Liver (tissue), 9 donors: Measurements from ENCODE around the gene CARD11. TPM values are rescaled to one million over a fixed set of nuclear protein-coding genes. Genes with fewer than 3 reads are reported as not detected.
"Not testable (repeated sequence)": the region's sequence is repeated elsewhere in the genome, so short reads cannot be mapped to it uniquely, and the experiment has no call there.

Experiments used
- DNase-seq: peaks from one replicate; pipeline ENCODE4 v3.0.0-alpha.2; 2017; ENCODE audit warnings: low spot score
- H3K27ac ChIP-seq, 2 donors: one replicate each; pipeline ENCODE4 v1.7.0; 2013; ENCODE audit warnings: inconsistent platforms in 2 of 2, low read length in 2 of 2, control low read depth in 1 of 2, low read depth in 1 of 2, mild to moderate bottlenecking in 1 of 2
- H3K27me3 ChIP-seq, 4 donors: one replicate each; pipeline versions ENCODE4 v1.6.1 to v1.7.0; 2013; ENCODE audit warnings: low read length in 3 of 4, inconsistent platforms in 1 of 4, mild to moderate bottlenecking in 1 of 4, moderate library complexity in 1 of 4; ENCODE audit not compliant: control insufficient read depth in 4 of 4, insufficient read depth in 4 of 4
- H3K36me3 ChIP-seq, 4 donors: one replicate each; pipeline versions ENCODE4 v1.6.1 to v1.7.0; 2013; ENCODE audit warnings: low read length in 3 of 4, mild to moderate bottlenecking in 3 of 4, low read depth in 1 of 4, moderate library complexity in 1 of 4; ENCODE audit not compliant: control insufficient read depth in 4 of 4, insufficient read depth in 3 of 4
- H3K4me1 ChIP-seq, 4 donors: one replicate each; pipeline versions ENCODE4 v1.6.1 to v1.7.0; 2013; ENCODE audit warnings: low read length in 3 of 4, mild to moderate bottlenecking in 3 of 4, moderate library complexity in 1 of 4; ENCODE audit not compliant: control insufficient read depth in 4 of 4, insufficient read depth in 4 of 4
- H3K4me3 ChIP-seq, 3 donors: one replicate each; pipeline versions ENCODE4 v1.6.1 to v1.7.0; 2013; ENCODE audit warnings: low read length in 3 of 3, control low read depth in 1 of 3, low read depth in 1 of 3, mild to moderate bottlenecking in 1 of 3
- H3K9ac ChIP-seq, 2 donors: one replicate each; pipeline ENCODE4 v1.7.0; 2013; ENCODE audit warnings: low read length in 2 of 2, mild to moderate bottlenecking in 2 of 2, moderate library complexity in 2 of 2, control low read depth in 1 of 2, low read depth in 1 of 2
- H3K9me3 ChIP-seq, 4 donors: one replicate each; pipeline versions ENCODE4 v1.6.1 to v1.7.0; 2013; ENCODE audit warnings: low read length in 3 of 4; ENCODE audit not compliant: control insufficient read depth in 4 of 4
- CTCF ChIP-seq: fragments of 150-350 bp; IDR thresholded peaks from 2 replicates; pipeline ENCODE4 v1.5.1; 2017; ENCODE audit warnings: improper control_type of control experiment, low read depth, low read length; ENCODE audit not compliant: missing input control
- EGR1 ChIP-seq, 2 donors: IDR thresholded peaks; 2 replicates each; pipeline ENCODE4 v1.6.1; 2016 to 2018; ENCODE audit warnings: antibody characterized with exemption in 2 of 2, low read depth in 2 of 2
- FOXA1 ChIP-seq: IDR thresholded peaks from 2 replicates; pipeline ENCODE4 v1.6.1; 2016; ENCODE audit warnings: antibody characterized with exemption
- FOXA2 ChIP-seq: IDR thresholded peaks from 2 replicates; pipeline ENCODE4 v1.6.1; 2016; ENCODE audit warnings: antibody characterized with exemption
- GABPA ChIP-seq, 2 donors: IDR thresholded peaks in 1 of 2; conservative IDR thresholded peaks in 1 of 2; 2 replicates each; pipeline ENCODE4 v1.6.1; 2016; ENCODE audit warnings: antibody characterized with exemption in 2 of 2, mild to moderate bottlenecking in 1 of 2, moderate library complexity in 1 of 2
- HNF4A ChIP-seq, 2 donors: conservative IDR thresholded peaks; 2 replicates each; pipeline ENCODE4 v1.6.1; 2016; ENCODE audit warnings: antibody characterized with exemption in 2 of 2, mild to moderate bottlenecking in 2 of 2
- HNF4G ChIP-seq: IDR thresholded peaks from 2 replicates; pipeline ENCODE4 v1.6.1; 2016; ENCODE audit warnings: antibody characterized with exemption
- NR2F2 ChIP-seq: IDR thresholded peaks from 2 replicates; pipeline ENCODE4 v1.6.1; 2016; ENCODE audit warnings: antibody characterized with exemption
- RAD21 ChIP-seq, 2 donors: IDR thresholded peaks; 2 replicates each; pipeline ENCODE4 v1.6.1; 2016; ENCODE audit warnings: antibody characterized with exemption in 2 of 2, mild to moderate bottlenecking in 2 of 2
- RXRA ChIP-seq, 2 donors: IDR thresholded peaks; 2 replicates each; pipeline ENCODE4 v1.6.1; 2017 to 2018; ENCODE audit warnings: antibody characterized with exemption in 2 of 2, mild to moderate bottlenecking in 1 of 2
- SP1 ChIP-seq: IDR thresholded peaks from 2 replicates; pipeline ENCODE4 v1.6.1; 2018; ENCODE audit warnings: antibody characterized with exemption, mild to moderate bottlenecking
- TAF1 ChIP-seq: conservative IDR thresholded peaks from 2 replicates; pipeline ENCODE4 v1.6.1; 2016; ENCODE audit warnings: antibody characterized with exemption, mild to moderate bottlenecking
- YY1 ChIP-seq: IDR thresholded peaks from 2 replicates; pipeline ENCODE4 v1.6.1; 2016; ENCODE audit warnings: antibody characterized with exemption, mild to moderate bottlenecking
- WGBS: extraction: QIAGEN DNeasy Blood & Tissue Kit; methylation state at CpG from one replicate; pipeline ENCODE4 v1.1.7; 2013; 5-methylcytosine and 5-hydroxymethylcytosine counted together
- polyA plus RNA-seq, 2 donors: library from polyadenylated mRNA; stranded (reverse) in 1 of 2; unstranded in 1 of 2; fragments of 200-250 nt in 1 of 2; fragments of >200 nt in 1 of 2; fragmentation: Nextera tagmentation in 1 of 2; extraction: Ambion mirVana in 1 of 2; gene quantifications; one replicate each; pipeline versions ENCODE4 v1.2.1 to v1.2.3, GENCODE V29; 2013 to 2015
- total RNA-seq, 2 donors: library from RNA; depleted of rRNA; stranded (reverse); fragments of >200 nt; gene quantifications; one replicate each; pipeline ENCODE4 v1.2.3, GENCODE V29; 2014
- TF ChIP-seq, protein P1 (sequence below): IDR thresholded peaks from 2 replicates; pipeline ENCODE4 v1.6.1; 2016; ENCODE audit warnings: antibody characterized with exemption
- TF ChIP-seq, protein P2 (sequence below): IDR thresholded peaks from 2 replicates; pipeline ENCODE4 v1.6.1; 2016; ENCODE audit warnings: antibody characterized with exemption
- TF ChIP-seq, protein P3 (sequence below): IDR thresholded peaks from 2 replicates; pipeline ENCODE4 v1.6.1; 2016; ENCODE audit warnings: antibody characterized with exemption
- donor health status: healthy.
- donor health status: healthy.
- donor health status: healthy.
- donor health status: healthy.
- donor health status: healthy.

CARD11 gene
- total and polyA plus RNA-seq, 4 donors, result 0.42 to 1.3 (median 0.83) TPM

DNA sequence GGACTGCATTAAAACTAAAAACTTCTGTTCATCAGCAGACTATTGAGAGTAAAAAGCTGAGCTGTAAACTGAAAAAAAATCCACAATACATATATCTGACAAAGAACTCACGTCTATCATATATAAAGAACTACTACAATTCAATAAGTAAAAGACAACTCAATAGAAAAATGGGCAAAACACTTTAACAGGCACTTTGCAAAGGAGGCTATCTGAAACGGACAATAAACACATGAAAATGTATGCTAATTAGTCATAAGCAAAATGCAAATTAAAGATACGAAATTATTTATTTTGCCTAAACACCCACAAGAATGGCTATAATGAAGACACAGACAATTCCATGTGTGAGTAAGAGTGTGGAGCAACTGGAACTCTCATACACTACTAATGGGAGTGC is 18.1 kb downstream of the CARD11 start (continued):
- TF ChIP-seq, protein P1, sequence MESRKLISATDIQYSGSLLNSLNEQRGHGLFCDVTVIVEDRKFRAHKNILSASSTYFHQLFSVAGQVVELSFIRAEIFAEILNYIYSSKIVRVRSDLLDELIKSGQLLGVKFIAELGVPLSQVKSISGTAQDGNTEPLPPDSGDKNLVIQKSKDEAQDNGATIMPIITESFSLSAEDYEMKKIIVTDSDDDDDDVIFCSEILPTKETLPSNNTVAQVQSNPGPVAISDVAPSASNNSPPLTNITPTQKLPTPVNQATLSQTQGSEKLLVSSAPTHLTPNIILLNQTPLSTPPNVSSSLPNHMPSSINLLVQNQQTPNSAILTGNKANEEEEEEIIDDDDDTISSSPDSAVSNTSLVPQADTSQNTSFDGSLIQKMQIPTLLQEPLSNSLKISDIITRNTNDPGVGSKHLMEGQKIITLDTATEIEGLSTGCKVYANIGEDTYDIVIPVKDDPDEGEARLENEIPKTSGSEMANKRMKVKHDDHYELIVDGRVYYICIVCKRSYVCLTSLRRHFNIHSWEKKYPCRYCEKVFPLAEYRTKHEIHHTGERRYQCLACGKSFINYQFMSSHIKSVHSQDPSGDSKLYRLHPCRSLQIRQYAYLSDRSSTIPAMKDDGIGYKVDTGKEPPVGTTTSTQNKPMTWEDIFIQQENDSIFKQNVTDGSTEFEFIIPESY, result no peak
- no peak for TF ChIP-seq RXRA (IDR thresholded peaks at IDR 0.05)
- TF ChIP-seq EGR1 (IDR thresholded peaks at IDR 0.05; ENCODE audit: low read depth in 2 of 2), result no peak
- TF ChIP-seq GABPA (IDR thresholded peaks at IDR 0.05 in 1 of 2, conservative IDR thresholded peaks at IDR 0.05 in 1 of 2), result no peak

GRCh38 chr7:3021825-3022224 is 21.8 kb downstream of the CARD11 start:
- Histone ChIP-seq H3K27ac (no peak overlapping the region), H3K36me3 (peaks cover 0 to 3% (median 0%) of the 10 kb centered on the region in 4 donors), H3K4me3 (no peak overlapping the region), H3K9ac (no peak overlapping the region), H3K4me1 (no peaks in the 10 kb centered on the region), H3K9me3 (peaks cover 2 to 8% (median 4%) of the 10 kb centered on the region in 4 donors), H3K27me3 (peaks cover 0 to 3% (median 0%) of the 10 kb centered on the region in 4 donors)
- DNase-seq, result no peak
- TF ChIP-seq FOXA1 (no peak), RAD21 (IDR thresholded peaks at IDR 0.05) (no peak), HNF4G (no peak), GABPA (IDR thresholded peaks at IDR 0.05 in 1 of 2, conservative IDR thresholded peaks at IDR 0.05 in 1 of 2) (no peak), NR2F2 (no peak), TAF1 (no peak), RXRA (IDR thresholded peaks at IDR 0.05) (no peak), FOXA2 (no peak), CTCF (no peak), SP1 (no peak), YY1 (no peak), HNF4A (conservative IDR thresholded peaks at IDR 0.05) (no peak)
- TF ChIP-seq, protein P2, sequence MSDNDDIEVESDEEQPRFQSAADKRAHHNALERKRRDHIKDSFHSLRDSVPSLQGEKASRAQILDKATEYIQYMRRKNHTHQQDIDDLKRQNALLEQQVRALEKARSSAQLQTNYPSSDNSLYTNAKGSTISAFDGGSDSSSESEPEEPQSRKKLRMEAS, result no peak
- TF ChIP-seq, protein P3, sequence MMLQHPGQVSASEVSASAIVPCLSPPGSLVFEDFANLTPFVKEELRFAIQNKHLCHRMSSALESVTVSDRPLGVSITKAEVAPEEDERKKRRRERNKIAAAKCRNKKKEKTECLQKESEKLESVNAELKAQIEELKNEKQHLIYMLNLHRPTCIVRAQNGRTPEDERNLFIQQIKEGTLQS, result no peak
- WGBS, result 66% methylated on average over 2 of the region's 2 CpGs

GRCh38 chr7:3021224-3021623 is 22.4 kb downstream of the CARD11 start:
- not testable (repeated sequence) for DNase-seq, H3K36me3 ChIP-seq, H3K27ac ChIP-seq, H3K9ac ChIP-seq, H3K27me3 ChIP-seq, H3K9me3 ChIP-seq, H3K4me3 ChIP-seq, H3K4me1 ChIP-seq
- WGBS, result 94% methylated on average over 8 of the region's 8 CpGs
